Stimulated activated CD4-positive, alpha-beta T cell treated with anti-CD3 and anti-CD28 coated beads, Interleukin-15, amount 100 ng/mL, for 48 hours (primary cell): ENCODE measurements around the gene FMNL2.

ENCODE experiments used
- DNase-seq, 2 donors: peaks; one replicate each; pipeline ENCODE4 v3.0.0-alpha.2; 2020; ENCODE audit warnings: low read depth in 2 of 2

FMNL2 gene

GRCh38 chr2:152448606-152449005 is 113.6 kb downstream of the FMNL2 start:
- no peak for DNase-seq

- no peak for DNase-seq
Observed at GRCh38 chr2:152449578-152449977, 114.6 kb downstream of the FMNL2 start.

GRCh38 chr2:152450176-152450575 is 115.2 kb downstream of the FMNL2 start:
- DNase-seq: no peak

DNA sequence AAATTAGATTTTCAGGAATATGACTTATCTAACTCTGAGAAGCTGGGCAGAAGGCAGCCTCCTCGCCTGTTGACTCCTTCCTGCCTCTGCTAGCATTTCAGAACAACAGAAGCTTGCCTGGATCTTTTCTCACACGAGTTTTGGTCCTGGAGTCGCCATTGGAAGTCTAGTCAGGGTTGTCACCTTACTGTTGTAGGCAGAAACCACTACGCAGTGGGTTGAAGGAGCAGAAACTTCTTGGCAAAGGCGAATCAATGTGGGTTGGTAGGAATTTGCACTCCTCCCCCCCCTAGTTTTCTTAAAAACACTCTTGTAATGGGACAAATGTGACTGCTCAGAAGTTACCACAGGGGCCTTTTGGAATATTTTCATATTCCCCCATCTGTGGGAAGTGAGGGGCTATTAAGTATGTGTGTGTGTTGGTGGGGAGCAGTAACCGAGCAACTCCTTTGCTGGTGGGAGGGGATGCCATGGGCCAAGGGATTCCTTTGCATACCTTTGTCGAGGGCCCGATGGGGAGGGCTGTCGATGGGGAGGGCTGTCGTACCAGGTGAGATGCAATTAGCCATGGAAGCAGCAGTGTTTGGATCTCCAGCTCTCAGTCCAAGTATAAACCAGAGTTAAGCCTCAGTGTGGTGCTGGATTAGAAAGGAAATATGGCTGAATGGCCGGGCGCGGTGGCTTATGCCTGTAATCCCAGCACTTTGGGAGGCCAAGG is 117.4 kb downstream of the FMNL2 start:
- DNase-seq: no peak

DNA sequence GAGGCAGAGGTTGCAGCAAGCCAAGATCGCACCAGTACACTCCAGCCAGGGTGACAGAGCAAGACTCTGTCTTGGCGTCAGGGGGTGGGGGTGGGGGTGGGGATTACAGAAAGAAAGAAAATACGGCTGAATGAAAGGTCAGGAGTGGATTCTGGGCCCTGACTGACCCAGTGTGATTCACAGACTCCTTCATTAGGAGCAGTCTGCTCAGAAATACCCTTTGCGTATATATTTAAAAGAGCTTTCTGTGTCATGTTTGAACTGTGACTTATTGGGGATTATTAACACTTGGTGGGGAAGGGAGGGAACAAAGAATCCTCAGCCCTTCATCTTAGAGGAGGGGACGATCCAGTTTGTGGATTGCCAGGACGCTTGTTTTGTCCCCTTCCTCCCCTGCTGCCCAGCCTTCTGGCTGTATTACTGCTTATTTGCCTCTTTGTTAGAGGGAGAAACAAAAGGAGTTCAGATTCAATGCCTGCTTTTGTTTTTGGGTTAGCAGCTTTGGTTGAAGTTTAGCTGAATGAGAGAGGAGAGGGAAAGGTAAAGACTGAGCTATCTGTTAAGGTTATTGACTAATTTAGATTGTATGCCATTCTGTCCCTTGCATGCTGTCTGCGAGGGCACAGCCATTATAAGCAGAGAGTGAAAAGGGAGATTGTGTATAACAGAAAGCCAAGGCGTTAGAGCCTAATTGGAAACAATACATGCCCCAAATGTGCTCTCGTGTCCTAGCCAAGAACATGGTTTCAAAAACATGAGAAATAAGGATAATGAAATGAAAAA is 118.3 kb downstream of the FMNL2 start:
- no peak for DNase-seq

- no peak for DNase-seq
Observed at GRCh38 chr2:152454371-152454770, 119.4 kb downstream of the FMNL2 start.

- no peak for DNase-seq
Observed at GRCh38 chr2:152454960-152455359, 120.0 kb downstream of the FMNL2 start.

DNA sequence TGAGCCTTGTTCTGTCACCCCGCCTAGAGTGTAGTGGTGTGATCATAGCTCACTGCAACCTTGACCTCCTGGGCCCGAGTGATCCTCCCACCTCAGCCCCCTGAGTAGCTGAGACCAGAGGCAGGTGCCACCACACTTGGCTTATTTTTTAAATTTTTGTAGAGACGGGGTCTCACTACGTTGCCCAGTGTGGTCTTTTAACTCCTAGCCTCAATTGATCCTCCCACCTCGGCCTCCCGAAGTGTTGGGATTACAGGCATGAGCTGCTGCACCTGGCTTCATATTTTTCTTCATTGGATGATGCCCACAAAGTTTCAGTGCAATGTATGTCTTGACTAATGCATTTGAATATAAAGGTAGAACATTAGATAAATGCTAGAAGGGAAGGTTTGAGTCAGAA is 120.8 kb downstream of the FMNL2 start:
- no peak for DNase-seq

GRCh38 chr2:152456262-152456661 is 121.3 kb downstream of the FMNL2 start:
- no peak for DNase-seq

DNA sequence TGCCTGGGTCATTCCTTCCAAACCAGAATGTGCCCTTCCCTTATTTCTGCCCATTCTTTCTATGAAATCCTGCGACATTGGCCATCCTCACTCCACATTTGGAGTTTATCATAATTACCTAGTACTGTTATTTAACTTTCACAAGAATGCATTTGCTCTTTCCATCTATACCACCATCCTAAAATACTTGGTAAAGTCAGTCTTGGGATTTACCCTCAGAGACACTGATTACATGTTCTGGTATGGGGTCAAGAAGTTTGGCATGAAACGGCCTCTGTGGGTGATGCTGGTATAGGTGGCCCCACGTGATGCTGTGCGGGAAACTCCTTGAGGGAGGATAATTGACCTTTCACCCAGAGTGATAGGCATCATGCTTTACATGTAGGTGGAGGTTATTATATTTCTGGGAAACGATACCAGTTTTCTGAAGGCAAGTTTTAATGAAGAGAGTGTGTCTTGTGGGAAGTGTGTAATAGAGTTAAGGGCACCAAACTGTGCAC is 123.5 kb downstream of the FMNL2 start:
- no peak for DNase-seq

DNA sequence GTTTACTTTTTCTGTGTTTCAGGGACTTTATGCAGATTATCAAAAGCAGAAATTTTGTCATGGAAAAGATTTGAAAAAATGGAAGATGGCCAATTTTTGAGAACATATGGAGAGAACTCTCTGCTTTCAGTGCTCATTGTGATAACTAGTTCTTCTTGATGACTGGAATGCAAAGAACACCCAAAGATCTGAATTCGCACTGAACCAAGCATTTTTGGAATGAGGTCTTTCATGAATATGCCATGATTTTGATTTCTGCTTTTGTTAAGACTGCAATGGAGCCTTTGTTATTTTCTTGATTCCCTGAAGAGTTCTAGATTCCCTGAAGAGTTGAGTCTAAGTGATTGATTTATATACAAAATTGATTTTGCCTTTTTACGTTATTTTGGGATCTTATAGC is 124.1 kb downstream of the FMNL2 start:
- DNase-seq: no peak

DNA sequence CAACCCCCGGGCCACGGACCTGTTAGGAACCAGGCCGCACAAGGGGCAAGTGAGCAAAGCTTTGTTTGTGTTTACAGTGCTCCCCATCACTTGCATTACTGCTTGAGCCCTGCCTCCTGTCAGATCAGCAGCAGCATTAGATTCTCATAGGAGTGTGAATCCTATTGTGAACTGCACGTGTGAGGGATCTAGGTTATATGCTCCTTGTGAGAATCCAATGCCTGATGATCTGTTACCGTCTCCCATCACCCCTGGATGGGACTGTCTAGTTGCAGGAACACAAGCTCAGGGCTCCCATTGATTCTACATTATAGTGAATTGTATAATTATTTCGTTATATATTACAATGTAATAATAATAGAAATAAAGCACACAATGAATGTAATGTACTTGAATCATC is 125.6 kb downstream of the FMNL2 start:
- no peak for DNase-seq

DNA sequence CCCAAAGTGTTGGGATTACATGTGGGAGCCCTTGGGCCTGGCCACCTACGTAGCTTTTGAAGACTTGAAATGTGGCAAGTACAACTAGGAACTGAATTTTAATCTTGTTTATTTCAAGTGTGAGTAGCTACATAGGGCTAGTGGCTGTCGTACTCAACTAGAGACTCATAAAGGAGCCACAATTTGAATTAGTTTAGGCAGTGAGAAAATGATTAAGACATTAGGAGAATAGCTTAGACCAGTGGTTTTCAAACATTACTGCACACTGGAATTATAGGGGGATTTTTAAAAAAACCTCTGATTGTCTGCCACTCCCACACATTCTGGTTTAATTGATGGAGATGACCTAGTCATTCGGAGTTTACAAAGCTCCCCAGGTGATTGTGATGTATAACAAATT is 127.1 kb downstream of the FMNL2 start:
- DNase-seq: no peak

DNA sequence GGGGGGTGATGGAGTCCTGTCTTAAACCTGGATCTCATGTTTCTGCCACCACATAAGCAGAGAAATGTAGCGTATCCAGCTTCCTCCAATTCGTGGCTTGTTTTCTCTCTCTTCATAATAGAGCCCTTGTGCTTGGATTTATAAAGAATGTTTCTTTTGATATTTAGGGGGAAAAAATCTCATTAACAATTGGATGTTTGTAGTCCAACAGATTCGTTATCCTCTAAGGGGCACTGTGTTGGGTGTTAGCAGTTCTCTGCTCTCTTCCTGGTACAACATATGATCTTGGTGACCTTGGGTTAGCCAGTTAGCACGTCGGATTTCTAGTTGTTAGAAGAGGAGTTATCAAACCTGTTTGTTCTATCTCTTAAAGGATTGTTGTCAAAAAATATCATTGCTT is 127.8 kb downstream of the FMNL2 start:
- DNase-seq: no peak

DNA sequence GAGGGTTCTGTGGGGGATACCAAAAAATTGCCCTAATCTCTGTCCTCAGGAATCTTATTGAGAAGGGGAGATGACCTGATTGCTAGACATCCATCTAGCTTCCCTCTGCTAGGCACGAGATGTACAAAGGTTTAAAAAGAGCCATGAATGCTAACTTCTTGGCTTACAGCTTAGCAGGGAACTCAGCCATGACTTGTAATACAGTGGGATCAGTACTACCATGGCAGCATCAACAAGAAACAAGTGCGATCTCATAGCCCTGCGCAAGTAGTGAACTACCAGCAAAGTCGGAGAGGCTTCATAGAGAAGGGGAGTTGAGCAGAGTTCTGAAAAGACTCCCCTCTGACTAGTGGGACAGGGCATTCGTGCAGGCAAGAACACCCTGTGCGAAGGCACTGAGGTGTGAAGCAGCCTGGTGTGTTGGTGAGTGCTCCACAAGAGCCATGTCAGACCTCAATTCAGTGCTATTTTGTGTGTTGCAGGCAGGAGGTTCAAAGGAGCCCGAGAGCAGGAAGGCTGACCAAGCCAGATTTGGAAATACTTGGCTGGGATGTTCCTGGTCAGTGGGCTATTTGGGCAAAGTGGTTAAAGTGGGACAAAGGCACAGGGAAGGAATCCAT is 130.0 kb downstream of the FMNL2 start:
- no peak for DNase-seq

- no peak for DNase-seq
Observed at GRCh38 chr2:152465541-152465940, 130.6 kb downstream of the FMNL2 start.

DNA sequence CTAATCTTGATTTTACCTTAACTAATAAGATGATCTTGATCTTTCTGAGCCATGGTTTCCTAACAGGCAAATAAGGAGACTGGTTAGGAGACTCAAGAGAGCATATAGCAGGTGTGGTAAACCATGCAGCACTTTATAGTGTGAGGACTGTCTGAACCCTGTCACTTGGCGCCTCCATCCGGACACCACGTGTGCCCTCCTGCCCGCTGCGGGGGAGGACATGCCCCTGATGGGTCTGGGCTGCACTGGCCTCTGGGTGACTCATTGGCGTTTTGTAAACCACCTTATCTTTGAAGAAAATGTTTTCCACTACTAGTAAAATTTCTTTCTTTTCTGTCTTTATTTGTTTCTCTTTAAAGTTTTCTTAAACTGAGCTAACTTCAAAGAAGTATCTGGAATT is 131.1 kb downstream of the FMNL2 start:
- DNase-seq: no peak

- no peak for DNase-seq
Observed at GRCh38 chr2:152466980-152467676, 132.2 kb downstream of the FMNL2 start.

DNA sequence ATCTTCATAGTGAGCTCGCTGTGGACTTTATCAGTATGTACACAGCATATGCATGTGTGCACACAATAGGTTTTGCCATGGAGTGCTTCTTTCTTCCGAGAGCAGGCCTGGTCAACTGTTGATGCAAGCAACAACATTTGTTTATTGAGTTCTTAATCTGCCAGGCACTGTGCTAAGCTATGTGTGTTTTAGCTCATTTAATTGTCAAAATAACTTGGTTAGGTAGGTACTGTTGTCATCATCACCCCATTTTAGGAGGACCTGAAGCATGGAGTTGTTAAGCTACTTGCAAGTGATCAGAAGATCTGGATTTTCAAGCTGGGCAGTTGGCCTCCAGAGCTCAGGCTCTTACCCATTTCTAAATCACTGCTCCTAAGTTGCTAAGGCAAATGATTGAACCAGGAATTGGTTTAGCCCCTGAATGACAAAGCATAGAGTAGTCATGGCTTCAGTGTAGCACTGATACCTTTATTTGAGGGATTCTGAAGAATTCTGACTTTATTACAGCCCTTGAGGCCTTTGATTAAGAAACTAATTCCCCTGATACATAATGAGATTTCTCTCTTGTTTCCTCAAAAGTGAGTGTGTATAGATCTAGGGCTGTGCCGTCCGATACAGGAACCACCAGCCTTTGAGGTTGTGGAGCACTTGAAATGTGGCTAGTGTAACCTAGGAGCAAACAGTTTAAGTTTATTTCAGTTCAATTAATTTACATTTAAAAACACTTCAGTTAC is 132.9 kb downstream of the FMNL2 start:
- no peak for DNase-seq

DNA sequence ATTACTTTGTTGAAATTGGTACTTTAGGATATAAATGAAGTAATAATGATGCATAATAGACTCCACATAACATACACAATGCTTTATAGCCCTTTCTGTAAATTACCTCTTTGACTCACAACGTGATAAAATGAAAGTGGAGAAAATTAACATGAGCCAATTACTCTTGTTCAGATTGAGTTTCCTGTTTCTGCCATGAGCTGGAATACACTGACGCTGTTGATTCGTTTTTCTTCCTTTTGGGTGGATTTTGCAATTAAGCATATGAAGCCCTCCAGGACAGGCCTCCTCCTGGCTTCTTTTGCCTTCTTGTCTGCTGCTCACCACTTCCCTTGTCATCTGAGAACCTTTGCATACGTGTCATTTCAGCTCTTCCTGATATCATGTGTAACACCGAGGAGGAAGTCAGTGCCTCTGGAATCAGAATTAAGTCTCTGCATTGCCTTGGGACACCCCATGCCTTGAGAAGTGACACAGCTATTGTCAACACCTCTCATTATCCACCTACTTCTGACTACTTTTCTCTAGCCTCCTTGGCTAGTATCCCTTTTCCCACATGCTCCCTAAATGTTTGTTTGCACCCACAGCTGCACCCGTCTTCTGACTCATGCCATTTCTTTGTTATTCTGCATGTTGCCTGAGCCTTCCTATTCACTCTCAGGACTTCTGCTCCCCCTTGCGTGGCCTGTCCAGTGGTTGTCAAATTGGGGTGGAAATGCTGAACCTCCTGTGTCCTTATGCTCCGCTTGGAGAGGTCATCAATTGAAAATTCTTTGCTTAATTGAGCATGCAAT is 134.1 kb downstream of the FMNL2 start:
- no peak for DNase-seq
